Nasal cavity respiratory epithelium epithelial cell of viscerocranial mucosa (primary cell): ENCODE measurements around the gene ACTRT2. TPM values are rescaled to one million over a fixed set of nuclear protein-coding genes. Genes with fewer than 3 reads are reported as not detected.

Experiments
- total RNA-seq: library from RNA; depleted of rRNA; stranded (reverse); fragments of >200 nt; gene quantifications from 2 replicates; pipeline ENCODE4 v1.2.3, GENCODE V29; 2014

The ACTRT2 gene
- not detected in 2 replicates for total RNA-seq

GRCh38 chr1:3021233-3021671 lies at the start of gene ACTRT2:
Gene ACTRT2 (plus strand): TSS chr1:3021467. CDS start chr1:3021687, 220 bp downstream.

GRCh38 chr1:3068564-3069431 lies 47.5 kb downstream of the ACTRT2 start, which contains the start of gene PRDM16:
Gene PRDM16 (plus strand): TSS chr1:3069203. CDS start chr1:3069260, 57 bp downstream.

Other genes with a start within 250 kb of the ACTRT2 start
- gene TTC34, start 219.8 kb upstream of the ACTRT2 start, total RNA-seq = under 0.01 and 0.07 TPM in 2 replicates
- 0.21 and 0.34 TPM in 2 replicates for gene PRDM16, start 47.7 kb downstream of the ACTRT2 start, total RNA-seq